ENCODE measurements around the gene SLC22A17. TPM values are rescaled to one million over a fixed set of nuclear protein-coding genes. Genes with fewer than 3 reads are reported as not detected.

The SLC22A17 gene
- total RNA-seq, 1 donor from 2014 or later: 0.20 TPM

DNA sequence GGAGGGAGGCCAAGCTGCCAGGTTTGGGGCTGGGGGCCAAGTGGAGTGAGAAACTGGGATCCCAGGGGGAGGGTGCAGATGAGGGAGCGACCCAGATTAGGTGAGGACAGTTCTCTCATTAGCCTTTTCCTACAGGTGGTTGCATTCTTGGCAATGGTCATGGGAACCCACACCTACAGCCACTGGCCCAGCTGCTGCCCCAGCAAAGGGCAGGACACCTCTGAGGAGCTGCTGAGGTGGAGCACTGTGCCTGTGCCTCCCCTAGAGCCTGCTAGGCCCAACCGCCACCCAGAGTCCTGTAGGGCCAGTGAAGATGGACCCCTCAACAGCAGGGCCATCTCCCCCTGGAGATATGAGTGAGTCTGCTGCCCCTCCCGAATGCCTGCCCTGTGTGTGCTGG lies 20.4 kb upstream of the SLC22A17 start:
- no peak overlapping the region for H3K27ac Mint-ChIP-seq
- no peaks in the 10 kb centered on the region for H3K36me3 Mint-ChIP-seq (ENCODE audit: low read depth)
- intact Hi-C loops (cut with micrococcal nuclease): no loop called here
- ChIA-PET CTCF (no interaction called here), POLR2A (no interaction called here)
- no peak overlapping the region for H3K4me3 Mint-ChIP-seq
- no peaks in the 10 kb centered on the region for H3K4me1 Mint-ChIP-seq
- ATAC-seq (ENCODE audit: low read depth) (no peak), DNase-seq (no peak)
- no peaks in the 10 kb centered on the region for H3K9me3 Mint-ChIP-seq
- peaks cover 11% of the 10 kb centered on the region for H3K27me3 Mint-ChIP-seq
- TF ChIP-seq, protein P1, sequence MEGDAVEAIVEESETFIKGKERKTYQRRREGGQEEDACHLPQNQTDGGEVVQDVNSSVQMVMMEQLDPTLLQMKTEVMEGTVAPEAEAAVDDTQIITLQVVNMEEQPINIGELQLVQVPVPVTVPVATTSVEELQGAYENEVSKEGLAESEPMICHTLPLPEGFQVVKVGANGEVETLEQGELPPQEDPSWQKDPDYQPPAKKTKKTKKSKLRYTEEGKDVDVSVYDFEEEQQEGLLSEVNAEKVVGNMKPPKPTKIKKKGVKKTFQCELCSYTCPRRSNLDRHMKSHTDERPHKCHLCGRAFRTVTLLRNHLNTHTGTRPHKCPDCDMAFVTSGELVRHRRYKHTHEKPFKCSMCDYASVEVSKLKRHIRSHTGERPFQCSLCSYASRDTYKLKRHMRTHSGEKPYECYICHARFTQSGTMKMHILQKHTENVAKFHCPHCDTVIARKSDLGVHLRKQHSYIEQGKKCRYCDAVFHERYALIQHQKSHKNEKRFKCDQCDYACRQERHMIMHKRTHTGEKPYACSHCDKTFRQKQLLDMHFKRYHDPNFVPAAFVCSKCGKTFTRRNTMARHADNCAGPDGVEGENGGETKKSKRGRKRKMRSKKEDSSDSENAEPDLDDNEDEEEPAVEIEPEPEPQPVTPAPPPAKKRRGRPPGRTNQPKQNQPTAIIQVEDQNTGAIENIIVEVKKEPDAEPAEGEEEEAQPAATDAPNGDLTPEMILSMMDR (IDR thresholded peaks at IDR 0.05): no peak

DNA sequence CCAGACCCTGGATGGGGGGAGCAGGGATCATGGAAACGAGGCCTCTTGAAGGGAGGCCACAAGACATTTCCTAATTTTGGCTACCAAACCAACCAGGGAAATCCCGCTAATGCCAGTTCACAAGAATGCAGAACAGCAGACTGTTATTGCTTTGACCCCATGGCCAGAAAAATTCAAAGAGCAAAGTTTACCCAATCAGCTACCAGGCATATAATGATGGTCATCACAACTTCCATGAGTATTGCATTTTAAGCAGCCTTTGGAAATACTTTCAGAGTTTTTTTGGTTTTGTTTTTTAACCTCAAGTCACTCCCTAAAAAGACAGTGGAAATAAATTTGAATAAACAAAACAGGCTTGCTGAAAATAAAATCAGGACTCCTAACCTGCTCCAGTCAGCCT lies 19.8 kb upstream of the SLC22A17 start, which contains the start of gene IL25:
IL25 (plus strand) TSS at position 301 of the 400 bp plus-strand sequence.
- CTCF ChIA-PET: interaction anchor here (1.2 kb wide), 1 partner anchor 252 kb away, joined by 3 read pairs; no protein-coding TSS in a partner anchor
- TF ChIP-seq, protein P1 (IDR thresholded peaks at IDR 0.05): no peak
- H3K4me1 Mint-ChIP-seq: no peaks in the 10 kb centered on the region
- intact Hi-C loops (cut with micrococcal nuclease): no loop called here
- POLR2A ChIA-PET: no interaction called here
- no peak within 1 kb of the TSS for H3K4me3 Mint-ChIP-seq
- ATAC-seq (ENCODE audit: low read depth) (no peak), DNase-seq (no peak)
- H3K27me3 Mint-ChIP-seq: peaks cover 11% of the 10 kb centered on the region
- no peaks in the 10 kb centered on the region for H3K9me3 Mint-ChIP-seq
- H3K36me3 Mint-ChIP-seq (ENCODE audit: low read depth): no peaks in the 10 kb centered on the region
- H3K27ac Mint-ChIP-seq: no peak within 1 kb of the TSS

DNA sequence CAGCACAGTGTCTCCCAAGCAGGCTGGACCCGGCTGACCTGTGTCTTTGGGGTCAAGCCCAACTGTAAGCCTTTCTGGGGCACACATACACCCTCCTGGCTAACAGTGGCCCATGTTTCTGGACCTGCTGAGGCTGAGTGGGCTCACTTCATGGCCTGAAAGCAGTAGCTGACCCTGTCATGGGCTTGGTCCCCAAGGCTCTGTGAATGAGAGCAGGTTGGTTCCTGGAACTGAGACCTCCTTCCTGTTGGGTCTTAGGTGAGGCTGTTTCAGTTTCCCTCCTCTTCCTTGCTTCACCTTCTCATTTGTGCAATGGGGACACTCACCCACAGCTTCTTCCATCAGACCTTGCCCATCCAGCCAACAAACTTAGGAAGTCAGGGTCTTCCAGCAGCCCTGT lies 19.2 kb upstream of the SLC22A17 start:
- intact Hi-C loops (cut with micrococcal nuclease): no loop called here
- DNase-seq (no peak), ATAC-seq (ENCODE audit: low read depth) (no peak)
- Mint-ChIP-seq H3K4me3 (no peak overlapping the region), H3K27ac (no peak overlapping the region), H3K36me3 (ENCODE audit: low read depth) (no peaks in the 10 kb centered on the region), H3K9me3 (no peaks in the 10 kb centered on the region), H3K4me1 (no peaks in the 10 kb centered on the region), H3K27me3 (peaks cover 17% of the 10 kb centered on the region)
- TF ChIP-seq, protein P1 (IDR thresholded peaks at IDR 0.05): no peak
- POLR2A ChIA-PET: no interaction called here
- CTCF ChIA-PET: interaction anchor here (1.2 kb wide), 1 partner anchor 251 kb away, joined by 3 read pairs; no protein-coding TSS in a partner anchor

DNA sequence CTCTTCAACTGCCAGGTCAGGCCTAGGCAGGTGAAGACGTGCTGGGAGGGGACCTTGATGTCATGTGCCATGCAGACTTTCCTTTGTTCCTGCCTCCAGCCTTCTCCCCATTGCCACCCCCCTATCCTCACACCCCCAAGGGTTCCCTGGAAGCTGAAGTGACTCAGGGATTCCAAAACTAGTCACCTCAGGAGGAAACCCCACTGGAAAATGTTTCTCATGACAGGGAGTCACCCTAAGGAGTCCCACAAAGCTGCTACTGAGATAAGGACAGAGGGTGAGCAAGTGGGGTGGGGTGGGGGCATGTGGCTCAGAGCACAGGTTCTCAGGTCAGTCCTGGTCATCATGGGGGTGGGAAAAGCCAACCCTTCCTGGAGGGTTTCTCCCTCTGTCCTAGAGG lies 17.5 kb upstream of the SLC22A17 start:
- ChIA-PET CTCF (interaction anchor here (1.0 kb wide), 1 partner anchor 10 kb away, joined by 4 read pairs; no protein-coding TSS in a partner anchor), POLR2A (no interaction called here)
- Mint-ChIP-seq H3K27me3 (peaks cover 22% of the 10 kb centered on the region), H3K36me3 (ENCODE audit: low read depth) (no peaks in the 10 kb centered on the region), H3K4me1 (no peaks in the 10 kb centered on the region), H3K27ac (no peak overlapping the region), H3K4me3 (no peak overlapping the region), H3K9me3 (no peaks in the 10 kb centered on the region)
- intact Hi-C loops (cut with micrococcal nuclease): no loop called here
- no peak for ATAC-seq (ENCODE audit: low read depth)
- DNase-seq: no peak
- TF ChIP-seq, protein P1 (IDR thresholded peaks at IDR 0.05): no peak

DNA sequence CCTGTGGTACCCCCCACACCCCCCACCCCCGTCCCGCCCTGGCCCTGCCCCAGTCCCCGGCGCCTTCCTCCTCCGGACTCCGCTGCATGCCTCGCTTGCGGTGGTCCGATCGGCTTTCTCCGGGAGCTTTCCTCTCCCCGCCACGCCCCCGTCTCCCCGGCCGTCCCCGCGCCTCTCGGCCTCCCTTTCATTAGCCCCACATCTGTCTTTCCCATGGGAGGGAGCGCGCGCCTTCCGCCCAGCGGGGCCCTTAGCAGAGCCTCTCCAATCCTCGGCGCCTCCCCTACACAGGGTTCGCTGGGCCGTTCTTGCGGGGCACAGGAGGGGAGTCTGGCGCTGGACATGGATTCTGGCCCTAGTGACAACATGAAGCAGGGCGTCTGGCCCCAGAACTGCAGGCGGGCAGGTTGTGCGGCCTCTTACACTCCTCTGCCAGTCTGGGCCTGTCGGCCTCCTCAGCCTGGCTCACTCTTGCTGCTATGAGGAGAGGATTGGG lies 13.8 kb upstream of the SLC22A17 start:
- intact Hi-C loops (cut with micrococcal nuclease): no loop called here
- ChIA-PET POLR2A (no interaction called here), CTCF (no interaction called here)
- H3K4me1 Mint-ChIP-seq: no peaks in the 10 kb centered on the region
- H3K36me3 Mint-ChIP-seq (ENCODE audit: low read depth): no peaks in the 10 kb centered on the region
- no peak overlapping the region for H3K4me3 Mint-ChIP-seq
- DNase-seq (no peak), ATAC-seq (ENCODE audit: low read depth) (no peak)
- H3K9me3 Mint-ChIP-seq: no peaks in the 10 kb centered on the region
- H3K27ac Mint-ChIP-seq: no peak overlapping the region
- TF ChIP-seq, protein P1 (IDR thresholded peaks at IDR 0.05): no peak
- H3K27me3 Mint-ChIP-seq: peaks cover 40% of the 10 kb centered on the region

Measured in activated B cell treated with CpG ODN at 0.5 μM for 24 hours (primary cell).